K562 (cell line): ENCODE data around the gene UBE2I. TPM values are rescaled to one million over a fixed set of nuclear protein-coding genes. Genes with fewer than 3 reads are reported as not detected.

Experiments
- BRF2 ChIP-seq: IDR thresholded peaks from 3 replicates; pipeline ENCODE4 v1.6.1; 2011; ENCODE audit warnings: borderline replicate concordance, mild to moderate bottlenecking; ENCODE audit not compliant: insufficient read length, insufficient read depth
- ERF ChIP-seq: fragments of 450-650 bp; formaldehyde crosslinking; IDR thresholded peaks from 2 replicates; pipeline ENCODE4 v1.4.0; 2020; ENCODE audit warnings: mild to moderate bottlenecking, mixed read lengths
- FOXK1 ChIP-seq: sonication (generic); formaldehyde crosslinking; IDR thresholded peaks from 2 replicates; pipeline ENCODE4 v1.8.0; 2022; ENCODE audit warnings: missing genetic modification reagents, mild to moderate bottlenecking, borderline replicate concordance
- HLTF ChIP-seq: fragments of 450-650 bp; IDR thresholded peaks from 2 replicates; pipeline ENCODE4 v1.6.1; 2016
- MTA1 ChIP-seq: fragments of 450-650 bp; IDR thresholded peaks from 2 replicates; pipeline ENCODE4 v1.6.1; 2017; ENCODE audit warnings: borderline replicate concordance
- MTA3 ChIP-seq: fragments of 450-650 bp; formaldehyde crosslinking; IDR thresholded peaks from 2 replicates; pipeline ENCODE4 v1.6.1; 2017; ENCODE audit warnings: mild to moderate bottlenecking, borderline replicate concordance
- NELFE ChIP-seq: IDR thresholded peaks from 2 replicates; pipeline ENCODE4 v1.6.1; 2011; ENCODE audit warnings: mild to moderate bottlenecking; ENCODE audit not compliant: insufficient read depth, insufficient read length
- POLR2G ChIP-seq: fragments of 200-400 bp; formaldehyde crosslinking; IDR thresholded peaks from 2 replicates; pipeline ENCODE4 v1.6.1; 2017; ENCODE audit warnings: low read depth, mild to moderate bottlenecking, antibody characterized with exemption, low read length, moderate library complexity
- RAD51 ChIP-seq: fragments of 450-650 bp; IDR thresholded peaks from 2 replicates; pipeline ENCODE4 v1.7.1; 2016; ENCODE audit warnings: low read depth, mild to moderate bottlenecking, borderline replicate concordance
- RBM22 ChIP-seq: fragments of 200-400 bp; formaldehyde crosslinking; IDR thresholded peaks from 2 replicates; pipeline ENCODE4 v1.6.1; 2018; ENCODE audit warnings: low read length, low read depth; ENCODE audit not compliant: poor library complexity, severe bottlenecking
- RREB1 ChIP-seq: fragments of 250-450 bp; sonication (Bioruptor Pico); IDR thresholded peaks from 2 replicates; pipeline ENCODE4 v1.4.0; 2020
- SMAD3 ChIP-seq: fragments of 450-650 bp; formaldehyde crosslinking; conservative IDR thresholded peaks from 2 replicates; pipeline ENCODE4 v1.4.0; 2020; ENCODE audit warnings: mild to moderate bottlenecking
- VEZF1 ChIP-seq: fragments of 200-800 bp; sonication (Bioruptor generic); IDR thresholded peaks from 2 replicates; pipeline ENCODE4 v1.6.1; 2017; ENCODE audit warnings: missing genetic modification characterization, missing compliant biosample characterization
- XRCC5 ChIP-seq: fragments of 200-400 bp; formaldehyde crosslinking; IDR thresholded peaks from 2 replicates; pipeline ENCODE4 v1.6.1; 2017; ENCODE audit warnings: low read depth, mild to moderate bottlenecking, low read length
- ZKSCAN8 ChIP-seq: fragments of 200-800 bp; sonication (Bioruptor generic); IDR thresholded peaks from 2 replicates; pipeline ENCODE4 v1.6.1; 2016; ENCODE audit warnings: missing genetic modification characterization, missing compliant biosample characterization
- ZNF384 ChIP-seq: IDR thresholded peaks from 2 replicates; pipeline ENCODE4 v1.6.1; 2012; ENCODE audit warnings: low read depth, low read length, improper control_type of control experiment
- ZNF436 ChIP-seq: fragments of 250-450, 450-650 bp; sonication (Bioruptor Pico); formaldehyde crosslinking; IDR thresholded peaks from 2 replicates; pipeline ENCODE4 v1.7.0; 2020; ENCODE audit warnings: mild to moderate bottlenecking
- ZNF655 ChIP-seq: fragments of 250-450 bp; sonication (Bioruptor Pico); IDR thresholded peaks from 2 replicates; pipeline ENCODE4 v1.5.0; 2021
- polyA plus RNA-seq, 8 experiments: library from polyadenylated mRNA; depleted of rRNA in 4 of 8; stranded (reverse) in 5 of 8; unstranded in 3 of 8; fragments of >200 nt; fragmentation: Nextera tagmentation in 2 of 8; fragmentation: Illumina TruSeq in 1 of 8; extraction: Ambion mirVana in 2 of 8; extraction: Trizol in 1 of 8; gene quantifications; 2 replicates each; pipeline versions ENCODE4 v1.2.1 to v1.2.3, GENCODE V29; 2011 to 2014; ENCODE audit warnings: inconsistent platforms in 1 of 8, missing spikeins in 1 of 8
- total RNA-seq, 7 experiments: library from RNA; depleted of rRNA in 6 of 7; stranded (reverse); fragments of >200 nt in 6 of 7; fragmentation: Illumina TruSeq in 2 of 7; extraction: Trizol in 2 of 7; gene quantifications; 2 replicates each; pipeline versions ENCODE4 v1.2.1 to v1.2.3, GENCODE V29; 2011 to 2021; ENCODE audit warnings: low replicate concordance in 1 of 7

The UBE2I gene
- total and polyA plus RNA-seq, 9 of the 15 experiments (the other 6 are each of a cell fraction or from before 2014, with no cell fraction given): 36.6 to 254 (median 104) TPM

- TF ChIP-seq ZNF655 (CRISPR knock-in tag): no peak
- no peak for TF ChIP-seq ZNF384
- TF ChIP-seq NELFE: no peak
- peak; percentile 41; the same call in 1 of the 2 replicates for TF ChIP-seq ERF
- peak; percentile 30; the same call in 1 of the 2 replicates for TF ChIP-seq MTA3
- peak; percentile 7; the same call in 1 of the 2 replicates for TF ChIP-seq VEZF1 (CRISPR knock-in tag)
- TF ChIP-seq POLR2G: peak; percentile 91
- TF ChIP-seq RBM22: no peak
- peak; percentile 43; the same call in 1 of the 2 replicates for TF ChIP-seq MTA1
- TF ChIP-seq RREB1: no peak
- no peak for TF ChIP-seq ZKSCAN8 (CRISPR knock-in tag)
- no peak for TF ChIP-seq XRCC5
- TF ChIP-seq FOXK1 (CRISPR knock-in tag): no peak
- no peak for TF ChIP-seq HLTF
- no peak for TF ChIP-seq ZNF436
- no peak for TF ChIP-seq RAD51
- TF ChIP-seq BRF2: no peak
- TF ChIP-seq SMAD3 (CRISPR knock-in tag): no peak
Measured at GRCh38 chr16:1333149-1333812, 23.8 kb downstream of the UBE2I start, which contains the start of gene BAIAP3 (continued).
